Transverse colon (tissue), 4 donors: ENCODE measurements around the gene COL23A1.

ENCODE experiments used
- EP300 ChIP-seq: sonication (generic); formaldehyde crosslinking; IDR thresholded peaks from one replicate; pipeline ENCODE4 v1.6.1; 2017; ENCODE audit warnings: antibody characterized with exemption, low read depth
- POLR2A ChIP-seq: fragments of 450-650 bp; IDR thresholded peaks from one replicate; pipeline ENCODE4 v1.6.1; 2016; ENCODE audit warnings: antibody characterized with exemption, mild to moderate bottlenecking, moderate library complexity
- POLR2AphosphoS5 ChIP-seq, 3 donors: sonication (generic); formaldehyde crosslinking; IDR thresholded peaks; one replicate each; pipeline ENCODE4 v1.6.1; 2016; ENCODE audit warnings: antibody characterized with exemption in 3 of 3
- TF ChIP-seq, protein P1 (sequence below), 5 experiments: fragments of 200-600 bp in 3 of 5; fragments of 450-650 bp in 2 of 5; sonication (generic) in 3 of 5; IDR thresholded peaks; 1 replicate in 2 of 5; 2 replicates in 3 of 5; pipeline ENCODE4 v1.5.1; 2016 to 2017; ENCODE audit warnings: antibody characterized with exemption in 5 of 5, inconsistent platforms in 3 of 5, mild to moderate bottlenecking in 2 of 5, moderate library complexity in 1 of 5

DNA sequence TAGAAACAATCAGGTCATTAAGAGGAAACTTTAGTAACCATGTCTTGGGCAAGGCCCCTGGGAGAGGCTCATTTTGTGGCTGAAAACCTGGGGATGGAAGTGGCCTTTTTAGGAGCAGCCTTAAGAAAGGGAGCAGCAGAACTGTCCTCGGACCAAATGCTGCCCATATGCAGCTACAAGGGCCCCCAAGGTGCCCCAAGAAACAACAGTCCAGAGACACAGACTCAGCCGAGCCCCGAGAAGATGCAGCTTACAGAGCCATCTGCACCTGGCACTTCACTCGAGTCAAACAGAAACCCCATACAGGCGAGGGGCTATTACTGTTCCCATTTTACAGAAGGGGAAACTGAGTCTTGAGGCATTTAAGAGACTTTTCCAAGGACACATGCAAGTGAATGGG is 58.0 kb downstream of the COL23A1 start:
- no peak for TF ChIP-seq POLR2AphosphoS5 (IDR thresholded peaks at IDR 0.05)
- TF ChIP-seq, protein P1, sequence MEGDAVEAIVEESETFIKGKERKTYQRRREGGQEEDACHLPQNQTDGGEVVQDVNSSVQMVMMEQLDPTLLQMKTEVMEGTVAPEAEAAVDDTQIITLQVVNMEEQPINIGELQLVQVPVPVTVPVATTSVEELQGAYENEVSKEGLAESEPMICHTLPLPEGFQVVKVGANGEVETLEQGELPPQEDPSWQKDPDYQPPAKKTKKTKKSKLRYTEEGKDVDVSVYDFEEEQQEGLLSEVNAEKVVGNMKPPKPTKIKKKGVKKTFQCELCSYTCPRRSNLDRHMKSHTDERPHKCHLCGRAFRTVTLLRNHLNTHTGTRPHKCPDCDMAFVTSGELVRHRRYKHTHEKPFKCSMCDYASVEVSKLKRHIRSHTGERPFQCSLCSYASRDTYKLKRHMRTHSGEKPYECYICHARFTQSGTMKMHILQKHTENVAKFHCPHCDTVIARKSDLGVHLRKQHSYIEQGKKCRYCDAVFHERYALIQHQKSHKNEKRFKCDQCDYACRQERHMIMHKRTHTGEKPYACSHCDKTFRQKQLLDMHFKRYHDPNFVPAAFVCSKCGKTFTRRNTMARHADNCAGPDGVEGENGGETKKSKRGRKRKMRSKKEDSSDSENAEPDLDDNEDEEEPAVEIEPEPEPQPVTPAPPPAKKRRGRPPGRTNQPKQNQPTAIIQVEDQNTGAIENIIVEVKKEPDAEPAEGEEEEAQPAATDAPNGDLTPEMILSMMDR (IDR thresholded peaks at IDR 0.05), result no peak
- TF ChIP-seq POLR2A, result no peak
- no peak for TF ChIP-seq EP300
